Endothelial cell of umbilical vein (primary cell): ENCODE measurements around the gene NAV3.

Experiments used
- CTCF ChIP-seq, 2 donors: IDR thresholded peaks; 1 replicate in 1 of 2; 2 replicates in 1 of 2; pipeline ENCODE4 v1.5.1; 2011; ENCODE audit warnings: low read length in 2 of 2, mild to moderate bottlenecking in 2 of 2, moderate library complexity in 2 of 2, control low read depth in 1 of 2, inconsistent platforms in 1 of 2, low read depth in 1 of 2; ENCODE audit not compliant: insufficient read depth in 1 of 2; ENCODE audit errors: extremely low read depth in 1 of 2
- EZH2 ChIP-seq: IDR thresholded peaks from 2 replicates; pipeline ENCODE4 v1.6.1; 2012; ENCODE audit warnings: borderline replicate concordance, low read depth, mild to moderate bottlenecking, moderate library complexity, low read length, inconsistent platforms; ENCODE audit not compliant: severe bottlenecking
- GATA2 ChIP-seq: IDR thresholded peaks from 2 replicates; pipeline ENCODE4 v1.7.0; 2011; ENCODE audit warnings: low read depth, mild to moderate bottlenecking, moderate library complexity, mixed read lengths, low read length; ENCODE audit not compliant: insufficient read length, insufficient read depth
- JUN ChIP-seq: IDR thresholded peaks from 2 replicates; pipeline ENCODE4 v1.6.1; 2011; ENCODE audit warnings: borderline replicate concordance, low read depth; ENCODE audit not compliant: insufficient read length, insufficient read depth
- MYC ChIP-seq: IDR thresholded peaks from one replicate; pipeline ENCODE4 v1.6.1; 2011; ENCODE audit warnings: mild to moderate bottlenecking, low read depth, low read length
- POLR2A ChIP-seq: IDR thresholded peaks from 2 replicates; pipeline ENCODE4 v1.6.1; 2012; ENCODE audit warnings: low read depth, mild to moderate bottlenecking, control low read depth, low read length
- POLR2AphosphoS5 ChIP-seq: IDR thresholded peaks from 2 replicates; pipeline ENCODE4 v1.6.1; 2012; ENCODE audit warnings: low read depth, mild to moderate bottlenecking, control low read depth, low read length, moderate library complexity; ENCODE audit not compliant: insufficient read depth
- TF ChIP-seq, protein P1 (sequence below): IDR thresholded peaks from 2 replicates; pipeline ENCODE4 v1.6.1; 2011; ENCODE audit not compliant: insufficient read depth, insufficient read length

- no peak for TF ChIP-seq CTCF (IDR thresholded peaks at IDR 0.05; ENCODE audit: extremely low read depth in 1 of 2, insufficient read depth in 1 of 2, low read depth in 1 of 2, low read length in 2 of 2)
- no peak for TF ChIP-seq JUN
- TF ChIP-seq POLR2AphosphoS5, result no peak
- TF ChIP-seq POLR2A, result no peak
- no peak for TF ChIP-seq EZH2
- TF ChIP-seq GATA2, result no peak
- TF ChIP-seq, protein P1, sequence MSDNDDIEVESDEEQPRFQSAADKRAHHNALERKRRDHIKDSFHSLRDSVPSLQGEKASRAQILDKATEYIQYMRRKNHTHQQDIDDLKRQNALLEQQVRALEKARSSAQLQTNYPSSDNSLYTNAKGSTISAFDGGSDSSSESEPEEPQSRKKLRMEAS, result no peak
- no peak for TF ChIP-seq MYC
Measured at GRCh38 chr12:78040111-78040510, 209.4 kb downstream of the NAV3 start.
